KOPT-K1 (cell line): ENCODE results near the gene ESR1.

ENCODE experiments used
- H3K27ac ChIP-seq: fragments of 200-600 bp; sonication (generic); 2 replicates; pipeline ENCODE4 v1.5.1; 2016; ENCODE audit warnings: antibody characterized with exemption, mild to moderate bottlenecking, low read depth, low read length; ENCODE audit not compliant: poor library complexity, severe bottlenecking
- H3K36me3 ChIP-seq: fragments of 200-600 bp; sonication (generic); 2 replicates; pipeline ENCODE4 v1.5.1; 2017; ENCODE audit warnings: antibody characterized with exemption, mild to moderate bottlenecking, low read length, moderate library complexity; ENCODE audit not compliant: insufficient read depth
- H3K9me3 ChIP-seq: fragments of 200-600 bp; sonication (generic); 2 replicates; pipeline ENCODE4 v1.5.1; 2017; ENCODE audit warnings: antibody characterized with exemption, low read length, mild to moderate bottlenecking; ENCODE audit not compliant: insufficient read depth, poor library complexity, severe bottlenecking

ESR1 gene

GRCh38 chr6:152142105-152142504 is 334.6 kb downstream of the ESR1 start:
- Histone ChIP-seq H3K36me3 (peaks cover 6% of the 10 kb centered on the region), H3K9me3 (no peaks in the 10 kb centered on the region), H3K27ac (no peak overlapping the region)

DNA sequence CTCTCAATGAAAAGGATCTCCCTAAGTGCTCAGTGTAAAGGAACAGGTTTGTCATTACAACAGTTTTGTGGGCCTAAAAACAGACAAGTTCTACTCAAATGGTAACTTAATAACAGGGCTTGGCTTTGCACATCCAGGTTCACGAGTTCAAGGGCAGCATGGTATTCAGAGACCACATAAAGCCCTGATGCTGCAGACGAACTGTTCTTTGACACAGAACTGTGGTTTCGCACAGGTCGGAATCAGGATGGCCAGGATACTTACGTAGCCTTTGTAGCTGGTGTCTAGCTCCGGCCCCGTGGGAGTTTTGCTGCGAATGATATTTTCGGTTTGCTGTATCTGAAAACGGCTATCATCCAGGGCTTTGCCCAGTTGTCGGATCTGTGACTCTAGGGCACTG is 335.9 kb downstream of the ESR1 start:
- Histone ChIP-seq H3K9me3 (no peaks in the 10 kb centered on the region), H3K36me3 (peaks cover 14% of the 10 kb centered on the region), H3K27ac (no peak overlapping the region)

DNA sequence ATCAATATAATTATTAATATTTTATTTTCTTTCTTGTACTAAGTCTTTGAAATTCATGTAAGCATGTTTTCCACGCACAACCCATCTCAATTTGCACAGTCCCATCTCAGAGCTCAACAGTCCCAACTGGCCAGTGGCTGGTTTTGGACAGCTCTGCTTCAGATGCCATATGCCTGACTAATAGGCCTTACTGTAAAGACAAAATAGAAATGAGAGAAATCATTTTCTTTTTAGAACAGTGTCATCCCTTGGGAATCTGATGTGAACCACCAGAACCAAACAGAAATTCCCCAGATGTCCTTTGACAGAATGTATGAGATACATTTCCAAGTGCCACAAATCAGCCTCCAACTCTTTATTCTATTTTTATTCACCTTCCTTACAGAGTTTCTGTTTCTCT is 338.9 kb downstream of the ESR1 start:
- no peaks in the 10 kb centered on the region for H3K9me3 ChIP-seq
- H3K36me3 ChIP-seq, result peaks cover 32% of the 10 kb centered on the region

GRCh38 chr6:152147269-152147668 is 339.8 kb downstream of the ESR1 start:
- Histone ChIP-seq H3K9me3 (no peaks in the 10 kb centered on the region), H3K36me3 (peaks cover 40% of the 10 kb centered on the region), H3K27ac (no peak overlapping the region)

More for the DNA sequence above, 338.9 kb downstream of the ESR1 start:
- no peak overlapping the region for H3K27ac ChIP-seq

DNA sequence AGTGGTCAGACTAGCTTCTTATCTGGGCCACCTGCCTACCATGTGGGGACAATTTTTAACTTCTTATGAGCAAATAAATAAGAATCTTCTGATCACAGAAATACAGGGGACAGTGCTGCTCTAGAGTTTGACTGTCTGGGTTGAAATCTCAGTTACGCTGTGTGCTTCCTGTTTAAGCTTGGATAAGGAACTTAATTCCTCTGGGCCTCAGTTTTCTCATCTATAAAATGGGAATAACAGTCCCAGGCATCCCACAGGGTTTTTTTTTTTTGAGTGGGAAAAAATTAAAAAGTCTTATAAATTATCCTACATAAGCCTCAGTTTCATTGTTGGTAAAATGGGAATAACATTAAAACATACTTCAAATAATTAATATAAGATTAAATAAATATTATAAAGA is 340.9 kb downstream of the ESR1 start:
- no peak overlapping the region for H3K27ac ChIP-seq
- H3K36me3 ChIP-seq, result peaks cover 40% of the 10 kb centered on the region
- no peaks in the 10 kb centered on the region for H3K9me3 ChIP-seq

DNA sequence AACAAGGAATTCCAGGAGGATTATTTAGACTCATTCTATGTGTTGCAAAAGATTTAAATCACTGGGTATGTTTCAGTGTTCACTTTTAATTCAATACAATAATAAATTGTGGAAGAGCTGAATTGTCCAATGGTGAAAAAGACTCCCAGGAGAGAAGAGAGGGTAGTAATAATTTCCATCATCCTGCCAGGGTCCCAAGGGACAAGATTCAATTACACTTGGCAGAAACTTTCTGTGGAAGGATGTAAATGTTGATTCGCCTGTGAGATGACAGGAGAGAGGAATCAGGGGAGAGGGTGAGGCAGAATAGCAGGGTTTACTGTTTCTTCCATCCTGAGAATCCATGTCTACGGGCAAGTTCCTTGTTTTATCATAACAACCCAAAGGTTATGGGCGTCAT is 342.7 kb downstream of the ESR1 start:
- H3K36me3 ChIP-seq, result peaks cover 45% of the 10 kb centered on the region
- H3K9me3 ChIP-seq, result no peaks in the 10 kb centered on the region
- no peak overlapping the region for H3K27ac ChIP-seq

DNA sequence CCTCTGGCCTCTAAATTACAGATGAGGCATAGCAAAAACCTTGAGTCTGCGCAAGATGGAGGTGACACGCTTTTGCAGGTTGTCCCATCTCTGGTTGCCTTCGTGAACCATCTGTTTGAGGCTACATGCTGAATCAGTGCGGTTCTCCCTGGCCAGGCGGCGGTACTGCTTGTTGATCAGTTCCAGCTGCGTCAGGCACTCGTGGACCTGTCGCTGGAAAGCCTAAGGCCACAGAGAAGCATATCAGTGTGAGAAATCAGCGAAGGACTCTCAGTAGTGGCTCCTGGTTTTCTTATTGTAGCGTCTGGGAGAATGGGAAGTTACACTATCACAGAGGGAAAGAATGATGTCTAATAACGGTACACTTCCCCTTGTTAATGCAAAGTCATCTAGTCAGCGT is 344.4 kb downstream of the ESR1 start:
- H3K9me3 ChIP-seq, result no peaks in the 10 kb centered on the region
- H3K36me3 ChIP-seq, result peaks cover 45% of the 10 kb centered on the region
- H3K27ac ChIP-seq, result no peak overlapping the region

GRCh38 chr6:152154559-152155356 is 347.3 kb downstream of the ESR1 start:
- H3K36me3 ChIP-seq, result peaks cover 27% of the 10 kb centered on the region
- no peak overlapping the region for H3K27ac ChIP-seq
- no peaks in the 10 kb centered on the region for H3K9me3 ChIP-seq

GRCh38 chr6:152155792-152156191 is 348.3 kb downstream of the ESR1 start:
- no peak overlapping the region for H3K27ac ChIP-seq
- peaks cover 16% of the 10 kb centered on the region for H3K36me3 ChIP-seq
- H3K9me3 ChIP-seq, result no peaks in the 10 kb centered on the region

GRCh38 chr6:152160346-152160745 is 352.9 kb downstream of the ESR1 start:
- Histone ChIP-seq H3K27ac (no peak overlapping the region), H3K36me3 (no peaks in the 10 kb centered on the region; the same call in 1 of the 2 replicates), H3K9me3 (no peaks in the 10 kb centered on the region)

GRCh38 chr6:152161501-152161900 is 354.0 kb downstream of the ESR1 start:
- H3K27ac ChIP-seq, result no peak overlapping the region
- no peaks in the 10 kb centered on the region; the same call in 1 of the 2 replicates for H3K36me3 ChIP-seq
- H3K9me3 ChIP-seq, result no peaks in the 10 kb centered on the region

DNA sequence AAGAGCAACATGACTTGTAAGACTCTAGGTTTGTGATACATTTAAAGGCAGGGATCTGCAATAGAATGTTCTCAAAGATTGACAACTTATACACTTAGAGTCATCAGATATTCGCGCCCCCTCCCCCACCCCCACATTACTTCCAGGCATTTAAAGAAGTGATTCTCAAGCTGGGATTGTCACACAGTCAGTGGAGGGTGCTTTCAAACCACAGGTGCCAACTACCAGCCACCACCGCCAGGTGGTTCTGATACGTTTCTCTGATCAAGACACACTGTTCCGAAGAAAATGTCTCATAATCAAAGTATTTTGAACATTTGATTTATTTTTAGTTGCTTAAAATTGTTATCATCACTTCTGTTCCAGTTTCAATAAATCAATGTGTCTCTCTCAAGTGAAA is 357.5 kb downstream of the ESR1 start:
- no peaks in the 10 kb centered on the region for H3K9me3 ChIP-seq
- H3K27ac ChIP-seq, result no peak overlapping the region
- H3K36me3 ChIP-seq, result no peaks in the 10 kb centered on the region; the same call in 1 of the 2 replicates

GRCh38 chr6:152166497-152166896 is 359.0 kb downstream of the ESR1 start:
- Histone ChIP-seq H3K27ac (no peak overlapping the region), H3K9me3 (no peaks in the 10 kb centered on the region), H3K36me3 (no peaks in the 10 kb centered on the region; the same call in 1 of the 2 replicates)

GRCh38 chr6:152166897-152167296 is 359.4 kb downstream of the ESR1 start:
- Histone ChIP-seq H3K9me3 (no peaks in the 10 kb centered on the region), H3K36me3 (no peaks in the 10 kb centered on the region; the same call in 1 of the 2 replicates), H3K27ac (no peak overlapping the region)

DNA sequence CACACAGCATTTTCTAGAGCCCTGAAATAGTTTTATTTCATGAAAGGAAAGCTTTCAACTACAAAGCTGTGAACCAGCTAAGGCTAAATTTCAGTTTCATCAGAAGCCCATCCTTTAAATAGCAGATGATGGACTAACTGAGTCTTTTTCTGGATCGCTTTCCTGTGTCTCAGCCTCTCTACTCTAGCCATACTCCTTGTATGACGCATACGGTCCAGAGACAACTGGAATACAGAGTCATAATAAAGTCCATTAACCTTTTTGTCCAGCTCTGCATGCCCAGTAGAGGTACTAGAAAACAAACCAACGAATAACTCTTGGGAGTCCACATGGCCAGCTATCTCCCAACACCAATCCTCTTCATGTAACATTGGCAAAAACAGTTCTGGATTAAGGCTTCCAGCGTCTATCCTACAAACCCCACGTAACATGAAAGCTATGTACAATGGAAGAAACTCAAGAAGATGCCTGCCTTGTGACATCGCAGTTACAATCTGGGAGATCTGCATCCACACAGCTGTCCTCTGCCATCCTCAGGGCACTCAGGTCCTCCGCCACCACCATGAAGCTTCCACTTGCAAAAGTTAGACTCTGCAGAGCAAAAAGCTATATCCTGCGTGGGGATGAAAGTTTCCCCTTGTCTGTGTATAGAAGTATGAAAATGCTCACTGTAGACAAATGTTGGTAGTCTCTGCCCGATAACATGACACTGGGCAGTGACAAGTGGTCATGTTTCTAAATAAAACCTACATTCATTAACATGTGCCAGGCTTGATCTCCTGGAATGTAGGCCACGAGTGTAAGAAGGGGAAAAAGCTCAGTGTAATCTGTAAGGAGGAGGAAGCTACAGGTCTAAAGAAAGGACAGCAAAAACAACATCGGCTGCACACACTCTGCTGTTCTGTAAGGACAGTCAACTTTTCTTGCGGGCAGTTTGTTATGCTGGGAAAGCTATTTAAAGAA is 360.4 kb downstream of the ESR1 start:
- H3K9me3 ChIP-seq, result no peaks in the 10 kb centered on the region
- H3K27ac ChIP-seq, result no peak overlapping the region
- no peaks in the 10 kb centered on the region; the same call in 1 of the 2 replicates for H3K36me3 ChIP-seq
